ENCODE results near the gene ADAM33.

DNA sequence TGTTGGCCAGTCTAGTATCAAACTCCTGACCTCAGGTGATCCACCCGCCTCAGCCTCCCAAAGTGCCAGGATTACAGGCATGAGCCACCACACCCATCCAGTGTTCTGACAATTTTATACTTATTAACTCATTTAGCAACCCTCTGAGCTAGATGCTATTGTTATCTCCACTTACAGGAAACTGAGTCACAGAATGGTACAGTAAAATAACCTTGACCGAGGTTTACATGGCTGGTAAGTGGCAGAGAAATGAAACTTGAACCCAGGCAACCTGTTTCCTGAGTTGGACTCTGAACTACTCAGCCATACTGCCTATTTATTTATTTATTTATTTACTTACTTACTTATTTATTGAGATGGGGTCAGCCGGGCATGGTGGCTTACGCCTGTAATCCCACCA, 37.2 kb upstream of the ADAM33 start:
- TF ChIP-seq EZH2phosphoT487 (IDR thresholded peaks at IDR 0.05) (no peak), EZH2 (IDR thresholded peaks at IDR 0.05) (no peak)
- TF ChIP-seq, protein P1, sequence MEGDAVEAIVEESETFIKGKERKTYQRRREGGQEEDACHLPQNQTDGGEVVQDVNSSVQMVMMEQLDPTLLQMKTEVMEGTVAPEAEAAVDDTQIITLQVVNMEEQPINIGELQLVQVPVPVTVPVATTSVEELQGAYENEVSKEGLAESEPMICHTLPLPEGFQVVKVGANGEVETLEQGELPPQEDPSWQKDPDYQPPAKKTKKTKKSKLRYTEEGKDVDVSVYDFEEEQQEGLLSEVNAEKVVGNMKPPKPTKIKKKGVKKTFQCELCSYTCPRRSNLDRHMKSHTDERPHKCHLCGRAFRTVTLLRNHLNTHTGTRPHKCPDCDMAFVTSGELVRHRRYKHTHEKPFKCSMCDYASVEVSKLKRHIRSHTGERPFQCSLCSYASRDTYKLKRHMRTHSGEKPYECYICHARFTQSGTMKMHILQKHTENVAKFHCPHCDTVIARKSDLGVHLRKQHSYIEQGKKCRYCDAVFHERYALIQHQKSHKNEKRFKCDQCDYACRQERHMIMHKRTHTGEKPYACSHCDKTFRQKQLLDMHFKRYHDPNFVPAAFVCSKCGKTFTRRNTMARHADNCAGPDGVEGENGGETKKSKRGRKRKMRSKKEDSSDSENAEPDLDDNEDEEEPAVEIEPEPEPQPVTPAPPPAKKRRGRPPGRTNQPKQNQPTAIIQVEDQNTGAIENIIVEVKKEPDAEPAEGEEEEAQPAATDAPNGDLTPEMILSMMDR (IDR thresholded peaks at IDR 0.05), result no peak
